IMR-90 (cell line): ENCODE results near the gene PRKCE. TPM values are rescaled to one million over a fixed set of nuclear protein-coding genes. Genes with fewer than 3 reads are reported as not detected.
A peak's percentile ranks its signal among the peaks of the same experiment; 100 is the strongest.

ENCODE experiments used
- ATAC-seq: fragments of 200-7000 bp; cut with Tn5 transposase; 2 replicates; pipeline ENCODE4 v1.9.1; 2020; ENCODE audit warnings: low read depth, mild to moderate bottlenecking, moderate library complexity
- BruUV-seq: library from RNA; stranded (reverse); fragments of 400-500 nt; replicated peaks from 2 replicates; lab custom pipeline; 2021; lab: Mats Ljungman, UMichigan
- CTCF ChIA-PET: fragments of 300-600 bp; formaldehyde crosslinking; extraction: SDS; loops from one replicate; lab custom pipeline; 2021; ENCODE audit warnings: antibody characterized with exemption; lab: Yijun Ruan, JAX
- POLR2A ChIA-PET: fragments of 300-600 bp; sonication (Branson Sonifier 250); formaldehyde crosslinking; loops from one replicate; lab custom pipeline; 2022; ENCODE audit warnings: antibody characterized with exemption; ENCODE audit not compliant: unreplicated experiment; lab: Charles Lee
- DNase-seq: peaks from one replicate; pipeline ENCODE4 v3.0.0; 2013
- H2AFZ ChIP-seq: replicated peaks from 2 replicates; pipeline ENCODE3; 2013; ENCODE audit warnings: low read length, mild to moderate bottlenecking; ENCODE audit not compliant: poor library complexity
- H2AK5ac ChIP-seq: 2 replicates; pipeline ENCODE4 v1.6.1; 2013; ENCODE audit warnings: low read depth, low read length, inconsistent platforms
- H2AK9ac ChIP-seq: replicated peaks from 2 replicates; pipeline ENCODE3; 2013; ENCODE audit warnings: mild to moderate bottlenecking, low read depth, low read length, moderate library complexity; ENCODE audit not compliant: poor library complexity
- H2BK120ac ChIP-seq: 2 replicates; pipeline ENCODE4 v1.6.1; 2013; ENCODE audit warnings: low read depth, low read length, inconsistent platforms
- H2BK15ac ChIP-seq: 3 replicates; pipeline ENCODE4 v1.6.1; 2013; ENCODE audit warnings: low read depth, low read length, inconsistent platforms
- H2BK20ac ChIP-seq: 2 replicates; pipeline ENCODE4 v1.6.1; 2013; ENCODE audit warnings: low read depth, mild to moderate bottlenecking, inconsistent platforms, low read length, moderate library complexity
- H2BK5ac ChIP-seq: 2 replicates; pipeline ENCODE4 v1.6.1; 2013; ENCODE audit warnings: mild to moderate bottlenecking, low read depth, low read length, inconsistent platforms; ENCODE audit not compliant: poor library complexity, severe bottlenecking
- H3K14ac ChIP-seq: replicated peaks from 2 replicates; pipeline ENCODE4 v1.6.1; 2013; ENCODE audit warnings: low read depth, low read length, inconsistent platforms
- H3K18ac ChIP-seq: 2 replicates; pipeline ENCODE4 v1.6.1; 2013; ENCODE audit warnings: low read depth, low read length, control low read depth
- H3K23ac ChIP-seq: 2 replicates; pipeline ENCODE4 v1.6.1; 2013; ENCODE audit warnings: low read depth, low read length, inconsistent platforms
- H3K27ac ChIP-seq: 2 replicates; pipeline ENCODE4 v1.5.1; 2013; ENCODE audit warnings: mild to moderate bottlenecking, control low read depth, low read length; ENCODE audit not compliant: insufficient read depth
- H3K27me3 ChIP-seq: 2 replicates; pipeline ENCODE4 v1.6.1; 2013; ENCODE audit warnings: low read length; ENCODE audit not compliant: control insufficient read depth, insufficient read depth
- H3K36me3 ChIP-seq: 2 replicates; pipeline ENCODE4 v1.6.1; 2013; ENCODE audit warnings: low read length, mixed read lengths; ENCODE audit not compliant: control insufficient read depth, insufficient read depth
- H3K4ac ChIP-seq: 2 replicates; pipeline ENCODE4 v1.6.1; 2013; ENCODE audit warnings: low read depth, low read length, inconsistent platforms
- H3K4me1 ChIP-seq: 2 replicates; pipeline ENCODE4 v1.6.1; 2013; ENCODE audit warnings: low read length, mixed read lengths; ENCODE audit not compliant: control insufficient read depth, insufficient read depth
- H3K4me2 ChIP-seq: 2 replicates; pipeline ENCODE4 v1.6.1; 2013; ENCODE audit warnings: low read depth, mild to moderate bottlenecking, control low read depth, low read length, moderate library complexity
- H3K4me3 ChIP-seq: 2 replicates; pipeline ENCODE4 v1.5.1; 2013; ENCODE audit warnings: low read depth, mild to moderate bottlenecking, control low read depth, low read length, moderate library complexity; ENCODE audit not compliant: insufficient read depth
- H3K56ac ChIP-seq: 2 replicates; pipeline ENCODE4 v1.6.1; 2013; ENCODE audit warnings: low read length, inconsistent platforms; ENCODE audit not compliant: insufficient read depth; ENCODE audit errors: extremely low read depth
- H3K79me1 ChIP-seq, 2 experiments: 2 replicates each; pipeline ENCODE4 v1.6.1; 2013; ENCODE audit warnings: low read length in 2 of 2, inconsistent platforms in 1 of 2, low read depth in 1 of 2
- H3K9ac ChIP-seq: 2 replicates; pipeline ENCODE4 v1.6.1; 2013; ENCODE audit warnings: low read depth, low read length, control low read depth
- H3K9me1 ChIP-seq: 2 replicates; pipeline ENCODE4 v1.6.1; 2013; ENCODE audit warnings: low read length, inconsistent platforms; ENCODE audit not compliant: insufficient read depth
- H3K9me3 ChIP-seq: 2 replicates; pipeline ENCODE4 v1.6.1; 2013; ENCODE audit warnings: low read length; ENCODE audit not compliant: control insufficient read depth, insufficient read depth
- H4K20me1 ChIP-seq: 2 replicates; pipeline ENCODE4 v1.6.1; 2013; ENCODE audit warnings: low read length, inconsistent platforms; ENCODE audit not compliant: insufficient read depth
- H4K5ac ChIP-seq: 2 replicates; pipeline ENCODE4 v1.6.1; 2013; ENCODE audit warnings: mild to moderate bottlenecking, low read depth, low read length, control low read depth
- H4K8ac ChIP-seq, 2 experiments: 2 replicates each; pipeline ENCODE4 v1.6.1; 2013; ENCODE audit warnings: low read depth in 2 of 2, low read length in 2 of 2, control low read depth in 1 of 2, inconsistent platforms in 1 of 2
- H4K91ac ChIP-seq: 2 replicates; pipeline ENCODE4 v1.6.1; 2013; ENCODE audit warnings: low read depth, low read length, inconsistent platforms; ENCODE audit not compliant: insufficient read depth
- CEBPB ChIP-seq: IDR thresholded peaks from 2 replicates; pipeline ENCODE4 v1.6.1; 2012; ENCODE audit warnings: low read depth, low read length, improper control_type of control experiment
- SMC3 ChIP-seq: fragments of 150-350 bp; IDR thresholded peaks from 2 replicates; pipeline ENCODE4 v1.6.1; 2016; ENCODE audit warnings: low read depth, mild to moderate bottlenecking, antibody characterized with exemption, low read length, moderate library complexity
- WGBS, 2 experiments: methylation state at CpG; one replicate each; pipeline versions ENCODE4 v1.1.5 to v1.1.7; 2013; ENCODE audit warnings: missing lambda C conversion rate in 2 of 2; ENCODE audit not compliant: insufficient read length in 1 of 2; ENCODE audit errors: extremely low coverage in 2 of 2; 5-methylcytosine and 5-hydroxymethylcytosine counted together
- dilution Hi-C: fragments of 300-500 bp; cut with HindIII; formaldehyde crosslinking; loops from one replicate; pipeline ENCODE4 v1.14.3; 2018; ENCODE audit warnings: low sequenced_read_pairs; ENCODE audit not compliant: unreplicated experiment
- in situ Hi-C: fragments of 300-500 bp; cut with MboI; formaldehyde crosslinking; loops from 3 replicates; pipeline ENCODE4 v1.14.3; 2019; ENCODE audit warnings: low sequenced_read_pairs, inconsistent platforms, mixed read lengths
- intact Hi-C: fragments of 100-400 bp; cut with micrococcal nuclease; formaldehyde crosslinking; loops from 2 replicates; pipeline ENCODE4 v1.10.0; 2022
- polyA plus RNA-seq, 3 experiments: library from polyadenylated mRNA; depleted of rRNA; stranded (reverse); fragments of >200 nt; gene quantifications; 2 replicates each; pipeline ENCODE4 v1.2.3, GENCODE V29; 2012; ENCODE audit warnings: low replicate concordance in 1 of 3
- total RNA-seq: library from RNA; depleted of rRNA; stranded (reverse); fragments of >200 nt; gene quantifications from 2 replicates; pipeline ENCODE4 v1.2.3, GENCODE V29; 2012

PRKCE gene
- total and polyA plus RNA-seq, 2 of the 4 experiments (the other 2 are of a cell fraction) = 8.1 to 32.4 TPM

GRCh38 chr2:45980161-45980865 is 328.8 kb downstream of the PRKCE start:
- Histone ChIP-seq H4K91ac (no peak overlapping the region), H2BK20ac (no peak overlapping the region), H3K56ac (no peak overlapping the region), H4K5ac (no peak overlapping the region), H3K79me1 (no peaks in the 10 kb centered on the region), H3K9me3 (no peaks in the 10 kb centered on the region), H3K36me3 (peaks cover 6% of the 10 kb centered on the region), H3K18ac (no peak overlapping the region), H3K4me2 (no peak overlapping the region), H3K27ac (no peak overlapping the region), H3K4ac (no peak overlapping the region), H4K20me1 (no peaks in the 10 kb centered on the region), H2BK5ac (no peak overlapping the region), H3K27me3 (no peaks in the 10 kb centered on the region), H2BK15ac (no peak overlapping the region), H3K4me3 (no peak overlapping the region), H2AK9ac (no peak overlapping the region), H3K4me1 (no peaks in the 10 kb centered on the region), H3K9me1 (peaks cover 18% of the 10 kb centered on the region), H2BK120ac (no peak overlapping the region), H3K14ac (no peak overlapping the region), H3K9ac (no peak overlapping the region), H3K23ac (no peak overlapping the region), H2AK5ac (no peak overlapping the region), H2AFZ (no peak overlapping the region), H4K8ac (no peak overlapping the region)
- ChIA-PET POLR2A (no interaction called here), CTCF (interaction anchor here (0.6 to 1.2 kb wide), 2 partner anchors 83 to 139 kb away, joined by 3 to 6 read pairs; no protein-coding TSS in a partner anchor)
- 100% methylated on average over 1 of the region's 11 CpGs; no CpG with 5 or more reads in 1 of the 2 experiments for WGBS, 2 experiments
- intact Hi-C loops (no loop called here), dilution Hi-C loops (no loop called here), in situ Hi-C loops (no loop called here)
- DNase-seq (no peak), ATAC-seq (no peak)
- BruUV-seq = no TSS peak
- peak; percentile 68 for TF ChIP-seq CEBPB
- TF ChIP-seq SMC3 = no peak
